Measurements from ENCODE around the gene HSD17B12.
"Not testable (repeated sequence)": the region's sequence is repeated elsewhere in the genome, so short reads cannot be mapped to it uniquely, and the experiment has no call there.

DNA sequence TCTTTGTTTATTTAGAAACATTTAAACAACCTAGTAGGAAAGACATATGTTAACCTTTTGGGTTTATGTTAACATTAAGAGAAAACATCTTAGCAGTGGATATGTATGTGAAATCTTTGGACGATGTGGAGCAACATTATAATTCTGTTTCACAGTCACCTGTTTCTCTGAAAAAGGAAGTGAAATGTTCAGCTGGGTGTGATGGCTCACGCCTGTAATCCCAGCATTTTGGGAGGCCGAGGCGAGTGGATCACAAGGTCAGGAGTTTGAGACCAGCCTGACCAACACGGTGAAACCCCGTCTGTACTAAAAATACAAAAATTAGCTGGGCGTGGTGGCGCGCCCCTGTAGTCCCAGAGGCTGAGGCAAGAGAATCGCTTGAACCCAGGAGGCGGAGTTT lies 1.5 kb downstream of the HSD17B12 start:
- TF ChIP-seq, protein P1, sequence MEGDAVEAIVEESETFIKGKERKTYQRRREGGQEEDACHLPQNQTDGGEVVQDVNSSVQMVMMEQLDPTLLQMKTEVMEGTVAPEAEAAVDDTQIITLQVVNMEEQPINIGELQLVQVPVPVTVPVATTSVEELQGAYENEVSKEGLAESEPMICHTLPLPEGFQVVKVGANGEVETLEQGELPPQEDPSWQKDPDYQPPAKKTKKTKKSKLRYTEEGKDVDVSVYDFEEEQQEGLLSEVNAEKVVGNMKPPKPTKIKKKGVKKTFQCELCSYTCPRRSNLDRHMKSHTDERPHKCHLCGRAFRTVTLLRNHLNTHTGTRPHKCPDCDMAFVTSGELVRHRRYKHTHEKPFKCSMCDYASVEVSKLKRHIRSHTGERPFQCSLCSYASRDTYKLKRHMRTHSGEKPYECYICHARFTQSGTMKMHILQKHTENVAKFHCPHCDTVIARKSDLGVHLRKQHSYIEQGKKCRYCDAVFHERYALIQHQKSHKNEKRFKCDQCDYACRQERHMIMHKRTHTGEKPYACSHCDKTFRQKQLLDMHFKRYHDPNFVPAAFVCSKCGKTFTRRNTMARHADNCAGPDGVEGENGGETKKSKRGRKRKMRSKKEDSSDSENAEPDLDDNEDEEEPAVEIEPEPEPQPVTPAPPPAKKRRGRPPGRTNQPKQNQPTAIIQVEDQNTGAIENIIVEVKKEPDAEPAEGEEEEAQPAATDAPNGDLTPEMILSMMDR (IDR thresholded peaks at IDR 0.05) = not testable (repeated sequence)
- not testable (repeated sequence) for TF ChIP-seq POLR2A (IDR thresholded peaks at IDR 0.05)
